ENCODE results near the gene RNF130. TPM values are rescaled to one million over a fixed set of nuclear protein-coding genes. Genes with fewer than 3 reads are reported as not detected.

Gene RNF130
- total RNA-seq, 2 donors from 2014 or later = 83.9 to 151 TPM

DNA sequence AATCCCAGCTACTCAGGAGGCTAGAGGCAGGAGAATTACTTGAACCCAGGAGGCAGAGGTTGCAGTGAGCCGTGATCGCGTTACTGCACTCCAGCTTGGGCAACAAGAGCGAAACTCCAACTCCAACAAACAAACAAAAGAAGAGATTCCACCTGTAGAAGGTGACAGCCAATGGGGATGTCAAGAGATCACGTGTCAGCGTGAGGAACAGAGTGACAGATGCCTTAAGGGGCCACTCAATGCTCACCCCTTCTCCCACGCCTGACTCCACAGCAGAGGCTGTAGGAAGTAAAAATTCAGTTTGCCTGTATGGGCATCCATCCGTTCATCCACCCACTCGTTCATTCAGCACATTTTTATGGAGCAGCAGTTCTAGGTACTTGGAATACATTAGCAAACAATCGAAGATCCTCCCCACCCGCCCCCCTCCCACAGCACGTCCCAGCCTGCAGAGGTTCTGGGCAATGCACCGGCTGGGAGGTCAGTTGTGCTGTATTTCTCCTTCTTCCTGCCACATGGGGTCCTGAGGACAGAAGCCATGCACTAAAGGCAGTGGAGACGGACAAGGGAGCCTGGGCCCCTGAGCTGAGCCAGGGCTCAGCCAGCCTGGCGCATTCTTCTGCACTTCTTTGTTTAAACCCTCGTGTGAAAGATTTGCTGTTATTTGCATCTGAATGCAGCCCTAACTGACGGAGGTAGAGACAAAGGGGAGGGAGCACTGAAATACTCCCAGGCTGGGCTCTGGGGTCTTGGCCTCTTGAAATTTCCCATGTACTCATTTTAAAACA lies 11.3 kb upstream of the RNF130 start:
- ATAC-seq (ENCODE audit: insufficient number of reproducible peaks, low FRiP score, low read depth) (no peak), DNase-seq (ENCODE audit: low spot score) (no peak)
- TF ChIP-seq, protein P1, sequence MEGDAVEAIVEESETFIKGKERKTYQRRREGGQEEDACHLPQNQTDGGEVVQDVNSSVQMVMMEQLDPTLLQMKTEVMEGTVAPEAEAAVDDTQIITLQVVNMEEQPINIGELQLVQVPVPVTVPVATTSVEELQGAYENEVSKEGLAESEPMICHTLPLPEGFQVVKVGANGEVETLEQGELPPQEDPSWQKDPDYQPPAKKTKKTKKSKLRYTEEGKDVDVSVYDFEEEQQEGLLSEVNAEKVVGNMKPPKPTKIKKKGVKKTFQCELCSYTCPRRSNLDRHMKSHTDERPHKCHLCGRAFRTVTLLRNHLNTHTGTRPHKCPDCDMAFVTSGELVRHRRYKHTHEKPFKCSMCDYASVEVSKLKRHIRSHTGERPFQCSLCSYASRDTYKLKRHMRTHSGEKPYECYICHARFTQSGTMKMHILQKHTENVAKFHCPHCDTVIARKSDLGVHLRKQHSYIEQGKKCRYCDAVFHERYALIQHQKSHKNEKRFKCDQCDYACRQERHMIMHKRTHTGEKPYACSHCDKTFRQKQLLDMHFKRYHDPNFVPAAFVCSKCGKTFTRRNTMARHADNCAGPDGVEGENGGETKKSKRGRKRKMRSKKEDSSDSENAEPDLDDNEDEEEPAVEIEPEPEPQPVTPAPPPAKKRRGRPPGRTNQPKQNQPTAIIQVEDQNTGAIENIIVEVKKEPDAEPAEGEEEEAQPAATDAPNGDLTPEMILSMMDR (IDR thresholded peaks at IDR 0.05) = no peak
- Histone ChIP-seq H3K9me3 (no peaks in the 10 kb centered on the region), H3K27me3 (replicated peaks; ENCODE audit: insufficient read depth) (no peaks in the 10 kb centered on the region), H3K4me3 (no peak overlapping the region), H3K27ac (no peak overlapping the region), H3K36me3 (no peaks in the 10 kb centered on the region), H3K4me1 (ENCODE audit: control insufficient read depth in 1 of 2, low read depth in 2 of 2) (no peaks in the 10 kb centered on the region)

DNA sequence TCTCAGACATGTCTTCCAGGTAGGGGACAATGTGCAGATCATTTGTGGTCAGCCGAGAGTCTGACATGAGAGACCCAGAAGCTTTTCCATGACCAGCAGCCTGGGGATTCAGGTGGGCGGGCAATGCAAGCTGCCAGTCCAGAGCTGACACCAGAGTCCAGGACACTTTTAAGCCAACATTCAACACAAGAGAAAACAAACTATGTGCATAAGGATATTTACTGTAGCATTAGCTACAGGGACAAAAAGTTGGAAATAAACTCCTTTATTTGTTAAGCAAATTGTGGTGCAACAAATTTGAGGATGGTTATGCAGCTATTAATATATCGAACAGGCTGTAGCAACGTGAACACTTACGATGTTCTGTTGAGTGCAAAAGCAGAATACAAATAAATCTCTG lies 9.9 kb upstream of the RNF130 start:
- no peak for DNase-seq (ENCODE audit: low spot score)
- no peak overlapping the region for H3K4me3 ChIP-seq
- no peaks in the 10 kb centered on the region for H3K9me3 ChIP-seq
- H3K27ac ChIP-seq = no peak overlapping the region
- H3K36me3 ChIP-seq = no peaks in the 10 kb centered on the region
- H3K27me3 ChIP-seq (replicated peaks; ENCODE audit: insufficient read depth) = no peaks in the 10 kb centered on the region
- H3K4me1 ChIP-seq (ENCODE audit: control insufficient read depth in 1 of 2, low read depth in 2 of 2) = no peaks in the 10 kb centered on the region
- TF ChIP-seq, protein P1 (IDR thresholded peaks at IDR 0.05) = no peak
- ATAC-seq (ENCODE audit: insufficient number of reproducible peaks, low FRiP score, low read depth) = no peak

DNA sequence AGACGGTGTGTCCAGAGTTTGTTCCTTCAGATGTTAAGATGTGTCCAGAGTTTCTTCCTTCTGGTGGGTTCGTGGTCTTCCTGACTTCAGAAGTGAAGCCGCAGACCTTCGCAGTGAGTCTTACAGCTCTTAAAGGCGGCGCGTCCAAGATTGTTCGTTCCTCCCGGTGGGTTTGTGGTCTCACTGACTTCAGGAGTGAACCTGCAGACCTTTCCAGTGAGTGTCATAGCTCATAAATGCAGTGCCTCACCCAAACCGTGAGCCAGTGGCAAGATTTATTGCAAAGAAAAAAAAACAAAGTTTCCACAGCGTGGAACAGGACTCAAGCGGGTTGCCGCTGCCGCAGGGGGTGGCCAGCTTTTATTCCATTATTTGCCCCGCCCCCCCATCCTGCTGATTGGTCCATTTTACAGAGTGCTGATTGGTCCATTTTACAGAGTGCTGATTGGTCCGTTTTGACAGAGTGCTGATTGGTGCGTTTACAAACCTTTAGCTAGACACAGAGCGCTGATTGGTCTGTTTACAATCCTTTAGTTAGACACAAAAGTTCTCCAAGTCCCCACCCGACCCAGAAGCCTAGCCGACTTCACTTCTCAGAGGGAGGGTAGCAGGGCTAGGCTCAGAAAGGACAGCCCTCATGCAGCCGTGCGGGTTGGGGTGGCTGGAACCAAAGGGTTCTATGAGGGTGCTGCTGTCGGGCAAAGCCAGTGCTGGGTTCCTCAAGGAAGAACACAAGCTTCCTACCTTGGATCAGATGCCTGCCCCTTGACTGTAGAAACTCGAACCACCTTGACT lies 9.1 kb upstream of the RNF130 start:
- no peaks in the 10 kb centered on the region for H3K27me3 ChIP-seq (replicated peaks; ENCODE audit: insufficient read depth)
- H3K4me1 ChIP-seq (ENCODE audit: control insufficient read depth in 1 of 2, low read depth in 2 of 2) = no peaks in the 10 kb centered on the region
- TF ChIP-seq, protein P1 (IDR thresholded peaks at IDR 0.05) = no peak
- H3K36me3 ChIP-seq = no peaks in the 10 kb centered on the region
- DNase-seq (ENCODE audit: low spot score) = no peak
- H3K9me3 ChIP-seq = no peaks in the 10 kb centered on the region
- no peak for ATAC-seq (ENCODE audit: insufficient number of reproducible peaks, low FRiP score, low read depth)
- no peak overlapping the region for H3K27ac ChIP-seq
- H3K4me3 ChIP-seq = no peak overlapping the region

DNA sequence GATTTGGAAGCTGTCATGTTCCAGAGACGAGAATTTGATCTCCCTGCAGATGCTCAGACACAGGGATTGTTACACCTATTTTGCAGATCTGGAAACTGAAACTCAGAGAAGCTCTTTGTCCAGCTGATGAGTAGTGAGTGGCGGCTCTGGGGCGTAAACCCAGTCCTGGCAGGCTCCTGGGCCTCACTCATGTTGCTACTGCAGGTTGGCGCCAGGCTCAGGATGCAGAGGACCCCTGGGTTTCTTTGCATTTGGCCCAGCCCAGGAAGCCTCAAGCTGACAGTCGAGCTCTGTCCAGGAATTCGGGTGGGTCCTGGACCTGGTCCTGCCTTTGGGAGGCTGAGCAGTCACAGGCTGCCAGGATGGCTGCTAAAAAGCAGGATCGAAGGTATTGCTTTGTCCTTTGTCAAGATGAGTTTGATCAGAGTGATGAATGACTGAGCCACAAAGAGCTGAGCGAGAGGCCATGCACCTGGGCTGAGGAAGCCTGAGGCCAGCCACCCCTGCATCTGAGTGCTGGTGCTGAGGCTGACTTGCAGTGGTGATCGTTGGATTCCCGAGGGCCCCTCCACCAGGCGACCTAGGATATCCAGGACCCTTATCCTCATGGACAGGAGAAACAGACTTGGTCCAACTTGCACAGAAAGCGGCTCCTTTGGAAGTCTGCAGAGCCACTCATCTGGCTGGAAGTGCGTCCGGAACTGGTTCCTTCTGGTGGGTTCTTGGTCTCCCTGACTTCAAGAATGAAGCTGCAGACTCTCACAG lies 8.3 kb upstream of the RNF130 start:
- no peak overlapping the region for H3K27ac ChIP-seq
- H3K4me1 ChIP-seq (ENCODE audit: control insufficient read depth in 1 of 2, low read depth in 2 of 2) = no peaks in the 10 kb centered on the region
- ATAC-seq (ENCODE audit: insufficient number of reproducible peaks, low FRiP score, low read depth) (no peak), DNase-seq (ENCODE audit: low spot score) (no peak)
- H3K4me3 ChIP-seq = no peak overlapping the region
- no peaks in the 10 kb centered on the region for H3K27me3 ChIP-seq (replicated peaks; ENCODE audit: insufficient read depth)
- TF ChIP-seq, protein P1 (IDR thresholded peaks at IDR 0.05) = no peak
- H3K36me3 ChIP-seq = no peaks in the 10 kb centered on the region
- H3K9me3 ChIP-seq = no peaks in the 10 kb centered on the region

GRCh38 chr5:180078348-180078747 lies 6.8 kb upstream of the RNF130 start:
- no peaks in the 10 kb centered on the region for H3K27me3 ChIP-seq (replicated peaks; ENCODE audit: insufficient read depth)
- H3K27ac ChIP-seq = no peak overlapping the region
- H3K9me3 ChIP-seq = no peaks in the 10 kb centered on the region
- DNase-seq (ENCODE audit: low spot score) (no peak), ATAC-seq (ENCODE audit: insufficient number of reproducible peaks, low FRiP score, low read depth) (no peak)
- no peaks in the 10 kb centered on the region for H3K36me3 ChIP-seq
- TF ChIP-seq, protein P1 (IDR thresholded peaks at IDR 0.05) = no peak
- no peak overlapping the region for H3K4me3 ChIP-seq
- no peaks in the 10 kb centered on the region for H3K4me1 ChIP-seq (ENCODE audit: control insufficient read depth in 1 of 2, low read depth in 2 of 2)

Measured in thoracic aorta (tissue), 2 donors.